Epidermal melanocyte (primary cell): ENCODE results near the gene PIPOX.

Source experiments
- DNase-seq: peaks from one replicate; pipeline ENCODE4 v3.0.0; 2011; ENCODE audit warnings: low spot score; ENCODE audit not compliant: insufficient read length

PIPOX gene

DNA sequence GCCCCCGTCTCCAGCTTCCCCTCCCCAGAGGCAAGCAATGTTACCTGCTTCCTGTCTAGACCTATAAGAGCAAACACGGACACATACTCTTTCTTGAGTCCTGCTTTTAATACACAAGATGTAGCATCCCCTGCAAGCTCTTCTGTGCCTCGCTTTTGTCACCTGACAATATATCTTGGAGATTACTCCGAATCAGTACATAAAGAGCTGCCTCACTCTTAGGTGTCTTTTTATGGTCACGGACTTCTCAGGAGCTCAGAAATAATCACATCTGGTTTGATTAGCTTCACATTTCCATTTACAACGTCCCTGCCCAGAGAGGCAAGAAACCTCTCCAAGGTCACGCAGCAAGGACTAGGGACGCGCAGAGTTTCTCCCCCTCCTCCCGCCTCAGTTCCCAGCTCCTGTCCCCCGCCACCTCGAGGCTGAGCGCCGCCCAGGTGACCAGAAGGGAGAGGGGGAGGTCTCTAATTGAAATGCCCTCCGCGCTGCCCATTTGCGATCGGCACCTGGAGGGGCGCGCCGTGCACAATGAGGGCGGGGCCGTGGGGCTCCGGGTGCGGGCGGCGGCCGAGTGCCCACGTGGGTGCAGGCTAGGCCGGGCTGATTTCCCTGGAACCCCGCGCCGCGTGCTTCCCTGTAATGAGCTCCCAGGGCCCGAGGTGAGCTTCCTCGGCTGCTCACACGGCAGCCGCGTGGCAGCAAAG lies 23.3 kb upstream of the PIPOX start:
- no peak for DNase-seq

DNA sequence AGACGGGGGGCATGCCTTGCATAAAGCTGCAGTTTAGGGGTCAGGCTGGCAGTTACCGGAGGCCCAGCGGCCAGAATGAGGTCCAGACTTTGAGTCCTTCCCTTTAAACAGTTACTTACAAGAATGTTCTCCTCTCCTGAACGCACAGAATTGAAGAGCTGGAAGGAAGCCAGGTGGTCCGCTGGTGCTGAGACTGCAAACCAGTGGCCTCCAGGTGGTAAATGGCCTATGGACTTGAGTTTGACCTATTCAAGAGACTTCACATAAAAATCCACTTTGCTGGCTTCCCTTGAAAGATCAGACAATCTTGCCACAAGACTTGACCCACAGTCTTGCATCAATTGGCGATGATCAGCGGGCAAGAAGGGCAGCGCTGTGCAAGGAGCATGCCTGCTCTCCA lies 22.4 kb upstream of the PIPOX start:
- no peak for DNase-seq

DNA sequence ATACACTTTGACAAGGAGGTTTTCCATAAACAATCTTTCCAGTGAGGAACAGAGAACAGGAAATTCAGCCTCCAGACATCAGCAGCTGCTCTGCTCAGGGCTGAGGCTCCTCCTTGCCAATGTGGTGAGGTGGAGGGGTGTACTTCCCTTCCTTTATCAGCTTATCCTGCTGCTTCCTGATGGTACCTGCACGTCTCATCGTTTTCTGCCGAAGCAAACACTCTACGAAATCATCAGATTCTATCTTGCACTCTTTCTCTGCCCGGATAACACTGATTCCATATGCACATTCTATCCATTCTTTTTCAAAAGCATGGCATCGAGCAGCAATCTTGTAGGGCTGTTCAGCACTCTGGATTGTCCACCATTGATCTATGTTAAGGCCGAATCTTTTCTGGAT lies 21.7 kb upstream of the PIPOX start:
- DNase-seq: no peak

- no peak for DNase-seq
Observed at GRCh38 chr17:29022074-29022473, 20.9 kb upstream of the PIPOX start.

GRCh38 chr17:29024316-29024952 lies 18.5 kb upstream of the PIPOX start:
- no peak for DNase-seq

GRCh38 chr17:29031488-29031887 lies 11.5 kb upstream of the PIPOX start:
- no peak for DNase-seq

- no peak for DNase-seq
Observed at GRCh38 chr17:29032013-29032856, 10.7 kb upstream of the PIPOX start.

GRCh38 chr17:29032857-29033197 lies 10.1 kb upstream of the PIPOX start:
- no peak for DNase-seq

GRCh38 chr17:29034510-29034909 lies 8.4 kb upstream of the PIPOX start:
- no peak for DNase-seq

DNA sequence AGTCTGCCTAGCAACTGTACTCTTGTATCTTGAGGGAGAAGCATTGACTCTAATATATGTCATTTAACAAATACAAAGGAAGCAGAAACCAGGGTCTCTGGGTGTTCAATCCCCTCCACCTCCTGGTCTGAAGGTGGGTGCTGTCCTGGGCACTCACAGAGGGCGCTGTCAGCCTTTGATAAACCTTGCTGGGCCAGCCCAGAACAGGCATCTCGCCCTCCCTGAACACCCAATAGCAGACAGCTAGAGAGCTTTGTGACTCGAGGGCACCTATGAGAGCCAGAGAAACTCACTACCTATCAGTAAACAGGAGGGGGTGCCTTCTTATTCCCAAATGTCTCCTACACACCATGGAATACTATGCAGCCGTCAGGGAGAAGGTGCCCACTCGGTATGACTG lies 6.4 kb upstream of the PIPOX start:
- no peak for DNase-seq

GRCh38 chr17:29037739-29038084 lies 5.2 kb upstream of the PIPOX start:
- DNase-seq: no peak

DNA sequence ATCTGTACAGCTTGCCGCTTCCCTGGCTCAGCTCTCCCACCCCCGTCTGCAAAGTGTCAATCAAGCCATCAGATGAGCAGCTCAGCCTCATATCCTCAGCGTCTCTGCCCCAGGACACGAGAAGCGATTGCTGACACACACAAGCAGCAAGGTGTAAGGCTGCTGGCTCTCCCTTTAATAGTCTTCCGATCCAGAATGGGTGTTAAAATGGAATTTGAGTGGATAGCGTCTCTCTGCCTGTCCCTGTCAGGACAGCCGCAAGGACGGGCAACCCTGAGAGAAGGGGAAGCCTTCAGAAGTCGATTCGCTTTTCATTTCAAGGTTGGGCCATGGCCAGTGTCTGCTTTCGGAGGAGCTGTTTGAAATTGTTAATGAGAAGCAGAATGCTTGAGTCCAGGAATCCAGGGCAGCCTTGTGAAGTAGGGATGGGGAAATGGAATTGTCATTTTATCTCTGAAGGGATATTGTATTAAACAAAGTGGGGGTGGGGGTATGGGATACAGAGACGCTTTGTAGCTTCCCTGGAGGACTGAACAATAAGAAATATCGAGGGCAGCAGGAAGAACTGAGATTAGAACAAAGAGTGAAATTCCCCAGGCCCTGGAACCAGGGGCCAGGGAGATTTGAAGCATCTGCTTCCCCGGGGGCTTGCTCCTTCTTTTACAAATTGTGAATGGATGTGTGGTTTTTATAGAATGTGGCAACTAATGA lies 4.7 kb upstream of the PIPOX start:
- peak; percentile 49 for DNase-seq

GRCh38 chr17:29039764-29040598 lies 3.0 kb upstream of the PIPOX start:
- DNase-seq: no peak

DNA sequence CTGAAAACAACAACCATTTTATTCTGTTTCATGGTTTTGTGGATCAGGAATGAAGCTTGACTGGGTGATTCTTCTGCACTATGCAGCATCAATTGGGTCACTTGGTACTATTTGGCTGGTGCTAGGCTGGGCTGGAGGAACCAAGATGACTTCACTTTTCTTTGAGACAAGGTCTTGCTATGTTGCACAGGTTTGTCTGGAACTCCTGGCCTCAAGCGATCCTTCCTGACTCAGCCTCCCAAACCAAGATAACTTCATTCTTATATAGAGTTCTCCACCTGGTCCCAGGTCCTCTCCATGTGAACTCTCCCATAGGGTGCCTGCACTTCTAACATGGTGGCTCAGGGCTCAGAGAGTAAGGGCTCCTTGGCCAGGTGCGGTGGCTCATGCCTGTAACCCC lies 1.9 kb upstream of the PIPOX start:
- DNase-seq: no peak

GRCh38 chr17:29041571-29041970 lies 1.4 kb upstream of the PIPOX start:
- DNase-seq: no peak

DNA sequence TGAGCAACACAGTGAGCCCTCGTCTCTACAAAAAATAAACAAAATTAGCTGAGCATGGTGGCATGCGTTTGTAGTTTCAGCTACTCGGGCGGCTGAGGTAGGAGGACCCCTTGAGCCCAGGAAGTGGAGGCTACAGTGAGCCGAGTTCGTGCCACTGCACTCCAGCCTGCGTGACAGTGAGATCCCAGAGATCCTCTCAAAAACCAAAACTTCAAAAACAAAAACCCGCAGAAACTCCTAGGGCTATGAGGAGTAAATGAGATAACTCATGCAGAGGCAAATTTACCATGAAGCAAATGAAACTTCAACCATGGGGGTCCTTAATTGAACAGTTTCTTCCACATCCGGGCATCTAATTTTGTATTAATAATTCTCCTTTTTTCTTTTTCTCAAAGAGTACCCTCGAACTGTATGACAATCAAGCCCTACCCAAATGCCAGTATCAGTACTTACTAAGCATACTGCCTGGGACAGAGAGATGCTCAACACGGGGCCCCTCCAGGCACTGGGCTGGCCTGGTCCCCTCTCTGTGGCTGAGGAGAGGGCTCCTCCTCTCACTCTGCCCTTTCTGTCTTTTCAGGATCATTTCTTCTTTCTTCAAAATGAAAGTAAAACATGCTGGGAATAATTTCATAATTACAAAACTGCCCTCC lies 789 bp upstream of the PIPOX start:
- DNase-seq: peak; percentile 33

- no peak for DNase-seq
Observed at GRCh38 chr17:29043539-29044145, 701 bp downstream of the PIPOX start.

DNA sequence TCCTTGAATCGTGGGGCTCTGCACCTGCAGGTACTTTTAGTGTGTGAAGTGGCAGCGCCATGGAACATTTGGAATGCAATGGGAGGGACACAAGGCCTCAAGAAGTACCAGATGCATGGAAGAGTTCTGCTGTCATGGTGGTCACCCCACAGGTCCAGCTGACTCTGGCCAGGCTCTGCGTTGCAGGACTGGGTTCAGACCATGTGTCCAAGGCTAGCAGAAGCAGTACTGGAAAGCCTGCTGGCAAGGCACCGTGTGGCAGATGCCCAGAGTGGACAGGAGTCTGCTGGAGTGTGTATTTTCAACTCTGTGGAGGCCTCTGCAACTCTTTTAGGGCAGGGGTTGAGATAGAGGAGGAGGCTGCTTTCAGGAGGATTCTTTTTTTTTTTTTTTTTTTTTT lies 2.1 kb downstream of the PIPOX start:
- DNase-seq: no peak

DNA sequence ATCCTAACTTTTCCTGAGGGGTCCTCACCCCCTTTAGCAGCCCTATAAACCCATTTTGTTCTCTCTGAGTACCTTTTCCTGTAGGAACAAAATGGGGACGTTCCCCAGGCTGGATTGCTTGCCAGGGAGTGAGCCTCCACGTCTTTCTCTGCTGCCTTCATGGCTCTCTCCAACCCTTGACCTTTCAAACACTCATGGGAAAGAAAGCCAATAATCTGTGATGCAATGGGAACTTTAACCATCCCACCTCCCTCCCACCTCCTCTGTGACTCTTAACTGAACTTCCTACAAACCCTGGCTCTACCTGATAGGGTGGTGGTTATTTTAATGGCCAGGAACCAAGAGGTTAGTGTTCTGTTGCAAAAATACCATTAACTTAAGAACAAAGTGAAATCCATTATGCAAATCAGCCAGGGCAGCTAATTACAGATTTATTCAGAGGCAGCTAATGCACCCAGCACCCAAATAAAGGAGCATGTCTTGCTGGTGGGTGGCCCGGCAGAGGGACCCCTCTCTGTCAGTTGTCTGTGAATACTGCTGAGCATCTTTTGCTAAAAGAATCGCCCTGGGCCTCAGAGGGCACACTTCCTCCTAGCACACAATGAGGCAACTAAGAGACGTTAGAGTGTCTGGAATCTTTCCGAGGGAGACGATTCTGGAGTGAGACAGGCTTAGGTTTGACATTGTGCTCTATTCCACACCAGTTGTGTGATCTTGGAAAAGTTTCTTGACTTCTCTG lies 3.0 kb downstream of the PIPOX start:
- no peak for DNase-seq

DNA sequence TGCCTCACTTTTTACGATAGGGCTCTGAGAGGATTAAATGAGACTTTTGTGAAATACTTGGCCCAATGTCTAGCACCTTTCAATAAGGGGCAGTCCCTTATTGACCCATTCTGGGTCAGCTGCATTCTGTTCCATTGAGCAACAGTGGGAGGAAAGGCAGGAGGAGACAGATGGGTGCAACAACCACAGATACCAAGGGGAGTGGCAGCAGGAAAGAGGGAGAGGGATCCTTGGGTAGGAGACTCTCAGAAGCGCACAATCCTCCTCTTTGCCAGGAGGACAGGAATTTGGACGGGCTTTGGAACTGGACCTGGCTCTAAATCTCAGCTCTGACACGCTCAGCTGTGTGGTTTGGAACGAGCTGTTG lies 3.5 kb downstream of the PIPOX start:
- no peak for DNase-seq
